Activated naive CD4-positive, alpha-beta T cell treated with anti-CD3 and anti-CD28 coated beads, Interleukin-2, amount 50 U/mL, for 24 hours (primary cell): ENCODE results near the gene EPS8L3.
A peak's percentile ranks its signal among the peaks of the same experiment; 100 is the strongest.
"Not testable (repeated sequence)": the region's sequence is repeated elsewhere in the genome, so short reads cannot be mapped to it uniquely, and the experiment has no call there.

Experiments used
- H3K27ac Mint-ChIP-seq: one replicate; pipeline ENCODE4 v1.8.0; 2021; ENCODE audit warnings: mild to moderate bottlenecking, mixed read lengths
- H3K27me3 Mint-ChIP-seq: one replicate; pipeline ENCODE4 v1.8.0; 2021; ENCODE audit warnings: mixed read lengths
- H3K36me3 Mint-ChIP-seq: one replicate; pipeline ENCODE4 v1.8.0; 2021; ENCODE audit warnings: mixed read lengths
- H3K4me1 Mint-ChIP-seq: one replicate; pipeline ENCODE4 v1.8.0; 2021; ENCODE audit warnings: mixed read lengths
- H3K4me3 Mint-ChIP-seq: one replicate; pipeline ENCODE4 v1.8.0; 2021; ENCODE audit warnings: mild to moderate bottlenecking, mixed read lengths
- H3K9me3 Mint-ChIP-seq: one replicate; pipeline ENCODE4 v1.8.0; 2021; ENCODE audit warnings: mixed read lengths

Gene EPS8L3

GRCh38 chr1:109762821-109763645 lies 690 bp downstream of the EPS8L3 start:
- no peak overlapping the region for H3K4me3 Mint-ChIP-seq
- no peak overlapping the region for H3K27ac Mint-ChIP-seq
- H3K9me3 Mint-ChIP-seq: no peaks in the 10 kb centered on the region
- no peaks in the 10 kb centered on the region for H3K27me3 Mint-ChIP-seq
- H3K36me3 Mint-ChIP-seq: no peaks in the 10 kb centered on the region
- H3K4me1 Mint-ChIP-seq: no peaks in the 10 kb centered on the region

- H3K27me3 Mint-ChIP-seq: no peaks in the 10 kb centered on the region
Measured at GRCh38 chr1:109762039-109762585, 1.6 kb downstream of the EPS8L3 start.

GRCh38 chr1:109761227-109762038 lies 2.3 kb downstream of the EPS8L3 start:
- H3K36me3 Mint-ChIP-seq: no peaks in the 10 kb centered on the region
- no peak overlapping the region for H3K27ac Mint-ChIP-seq
- no peaks in the 10 kb centered on the region for H3K9me3 Mint-ChIP-seq
- H3K27me3 Mint-ChIP-seq: no peaks in the 10 kb centered on the region
- H3K4me1 Mint-ChIP-seq: no peaks in the 10 kb centered on the region
- no peak overlapping the region for H3K4me3 Mint-ChIP-seq

More at GRCh38 chr1:109762039-109762585, 1.6 kb downstream of the EPS8L3 start:
- H3K4me3 Mint-ChIP-seq: no peak overlapping the region
- H3K9me3 Mint-ChIP-seq: no peaks in the 10 kb centered on the region
- no peaks in the 10 kb centered on the region for H3K36me3 Mint-ChIP-seq
- no peaks in the 10 kb centered on the region for H3K4me1 Mint-ChIP-seq
- no peak overlapping the region for H3K27ac Mint-ChIP-seq

DNA sequence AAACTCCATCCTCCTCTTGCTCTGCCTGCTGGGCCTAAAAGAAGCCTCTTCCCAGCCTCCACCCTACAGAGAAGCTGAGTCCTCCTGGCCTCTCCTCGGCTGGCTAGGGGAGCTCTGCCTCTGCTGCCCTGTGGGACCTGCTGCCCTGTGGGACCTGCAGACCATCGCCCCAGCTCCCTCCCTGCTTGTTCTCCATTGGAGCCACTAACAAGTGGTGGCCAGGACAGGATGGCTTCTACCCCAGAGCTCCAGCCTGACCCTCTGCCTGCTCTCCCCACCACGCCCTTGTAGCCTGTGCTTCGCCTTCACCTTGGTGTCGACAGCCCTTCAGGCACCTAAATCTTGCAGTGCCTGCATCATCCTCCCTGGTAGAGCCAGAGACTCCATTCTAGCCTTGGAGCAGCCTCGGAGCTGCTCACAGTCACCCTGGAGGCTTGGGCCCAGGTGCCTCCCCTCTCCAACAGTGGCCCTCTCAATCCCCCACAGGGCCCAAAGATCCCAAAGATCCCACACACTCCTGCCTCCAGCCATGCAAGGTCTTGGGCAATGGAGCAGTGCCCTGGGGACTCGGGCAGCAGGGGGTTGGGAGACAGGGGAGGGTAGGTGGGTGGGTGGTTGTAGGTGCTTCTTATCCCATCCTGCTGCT lies 3.0 kb downstream of the EPS8L3 start:
- Mint-ChIP-seq H3K4me3 (no peak overlapping the region), H3K27ac (no peak overlapping the region), H3K36me3 (no peaks in the 10 kb centered on the region), H3K9me3 (no peaks in the 10 kb centered on the region), H3K27me3 (no peaks in the 10 kb centered on the region), H3K4me1 (no peaks in the 10 kb centered on the region)

GRCh38 chr1:109759513-109760334 lies 4.0 kb downstream of the EPS8L3 start:
- Mint-ChIP-seq H3K4me3 (no peak overlapping the region), H3K9me3 (no peaks in the 10 kb centered on the region)

DNA sequence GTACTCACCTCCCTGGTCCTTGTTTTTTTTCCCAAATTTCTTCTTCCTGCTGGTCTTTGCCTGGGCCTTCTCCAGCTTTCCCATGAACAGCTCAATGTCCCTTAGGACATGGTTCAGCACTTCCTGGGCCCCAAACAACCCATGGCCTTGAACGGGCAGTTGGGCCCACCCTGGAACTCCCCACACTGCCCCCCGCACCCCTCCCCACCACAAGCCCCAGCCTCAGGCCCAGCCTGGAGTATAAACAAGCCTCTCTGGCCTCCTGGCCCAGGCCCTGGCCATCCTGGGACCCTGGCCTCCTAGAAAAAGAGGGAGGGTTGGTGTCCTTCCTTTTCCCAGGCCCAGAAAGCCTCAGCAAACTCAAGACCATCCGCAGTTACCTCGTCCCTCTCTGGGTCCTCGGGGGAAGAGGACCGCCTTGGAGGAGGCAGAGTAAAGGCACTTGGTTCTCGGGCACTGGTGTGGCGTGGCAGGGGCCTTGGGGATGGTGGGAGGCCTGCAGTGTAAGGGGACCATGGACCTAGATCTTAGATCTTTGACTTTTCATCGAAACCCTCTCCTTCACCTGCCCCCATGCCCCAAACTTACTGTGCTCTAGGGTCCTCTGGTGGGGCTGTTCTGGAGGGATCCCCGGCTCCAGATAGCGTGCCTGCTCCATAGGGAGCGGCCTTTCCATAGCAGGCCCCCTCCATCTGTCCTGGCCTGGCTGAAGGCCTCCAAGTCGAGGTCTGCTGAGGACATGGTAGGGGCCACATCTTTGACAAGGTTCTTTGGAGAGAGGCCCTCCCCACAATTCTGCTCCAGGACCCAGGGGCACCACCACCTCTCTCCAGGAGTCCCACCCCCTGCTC lies 5.6 kb downstream of the EPS8L3 start:
- Mint-ChIP-seq H3K27ac (peak overlapping the region; percentile 64), H3K4me1 (no peaks in the 10 kb centered on the region), H3K9me3 (no peaks in the 10 kb centered on the region), H3K36me3 (no peaks in the 10 kb centered on the region), H3K4me3 (no peak overlapping the region), H3K27me3 (no peaks in the 10 kb centered on the region)

More at GRCh38 chr1:109759513-109760334, 4.0 kb downstream of the EPS8L3 start:
- Mint-ChIP-seq H3K27ac (peak overlapping the region; percentile 42), H3K36me3 (no peaks in the 10 kb centered on the region), H3K27me3 (no peaks in the 10 kb centered on the region), H3K4me1 (no peaks in the 10 kb centered on the region)

DNA sequence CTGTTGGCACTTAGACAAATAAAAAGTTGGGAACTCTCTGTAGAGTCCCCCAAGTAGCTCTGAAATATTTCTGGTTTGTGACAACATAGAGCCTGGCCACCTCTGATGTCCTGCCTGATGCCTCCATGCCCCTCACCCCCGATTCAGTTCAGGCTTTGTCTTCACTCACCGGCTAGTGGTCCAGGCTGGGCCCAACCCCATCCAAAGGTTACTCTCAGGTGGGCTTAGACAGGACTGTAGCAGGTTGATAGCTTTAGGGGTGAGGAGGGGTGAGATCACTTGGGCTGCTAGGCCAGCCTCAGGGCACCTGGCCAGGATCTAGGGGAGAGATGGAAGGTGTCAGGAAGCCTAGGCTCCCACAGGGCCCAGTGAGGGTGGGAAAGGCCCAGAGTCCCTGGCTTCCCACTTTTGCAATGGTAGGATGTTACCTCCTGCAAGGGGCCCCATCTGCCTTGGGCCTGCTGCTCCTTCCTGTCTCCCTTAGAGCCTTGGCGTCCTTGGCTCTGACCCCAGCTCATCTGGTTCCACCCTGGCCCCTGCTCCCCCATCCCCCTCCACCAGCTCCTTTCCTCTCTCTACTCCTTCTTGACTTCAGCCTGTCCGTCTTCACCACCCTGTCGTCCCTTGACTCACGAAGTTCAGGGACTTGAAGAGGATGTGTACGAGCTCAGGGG lies 6.7 kb downstream of the EPS8L3 start:
- H3K4me3 Mint-ChIP-seq: no peak overlapping the region
- peaks cover 3% of the 10 kb centered on the region for H3K27me3 Mint-ChIP-seq
- no peaks in the 10 kb centered on the region for H3K36me3 Mint-ChIP-seq
- H3K27ac Mint-ChIP-seq: no peak overlapping the region
- H3K4me1 Mint-ChIP-seq: no peaks in the 10 kb centered on the region
- H3K9me3 Mint-ChIP-seq: no peaks in the 10 kb centered on the region

DNA sequence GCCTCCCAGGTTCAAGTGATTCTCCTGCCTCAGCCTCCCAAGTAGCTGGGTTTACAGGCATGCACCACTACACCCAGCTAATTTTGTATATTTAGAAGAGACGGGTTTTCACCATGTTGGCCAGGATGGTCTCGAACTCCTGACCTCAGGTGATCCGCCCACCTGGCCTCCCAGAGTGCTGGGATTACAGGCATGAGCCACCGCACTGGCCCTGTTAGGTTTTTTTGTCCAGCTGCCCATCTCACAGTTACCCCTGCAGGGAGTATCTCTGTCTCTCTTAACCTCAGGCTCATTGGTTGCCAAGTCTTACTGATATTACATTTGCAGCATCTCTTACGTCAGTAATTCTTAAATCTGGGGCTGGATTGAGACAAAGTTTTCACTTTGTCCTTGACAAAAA lies 7.4 kb downstream of the EPS8L3 start:
- H3K9me3 Mint-ChIP-seq, H3K36me3 Mint-ChIP-seq, H3K27ac Mint-ChIP-seq, H3K4me1 Mint-ChIP-seq, H3K27me3 Mint-ChIP-seq, H3K4me3 Mint-ChIP-seq: not testable (repeated sequence)

- Mint-ChIP-seq H3K36me3 (no peaks in the 10 kb centered on the region), H3K4me3 (no peak overlapping the region), H3K9me3 (no peaks in the 10 kb centered on the region), H3K27ac (no peak overlapping the region), H3K27me3 (peaks cover 3% of the 10 kb centered on the region), H3K4me1 (no peaks in the 10 kb centered on the region)
Measured at GRCh38 chr1:109754738-109755137, 9.0 kb downstream of the EPS8L3 start.

DNA sequence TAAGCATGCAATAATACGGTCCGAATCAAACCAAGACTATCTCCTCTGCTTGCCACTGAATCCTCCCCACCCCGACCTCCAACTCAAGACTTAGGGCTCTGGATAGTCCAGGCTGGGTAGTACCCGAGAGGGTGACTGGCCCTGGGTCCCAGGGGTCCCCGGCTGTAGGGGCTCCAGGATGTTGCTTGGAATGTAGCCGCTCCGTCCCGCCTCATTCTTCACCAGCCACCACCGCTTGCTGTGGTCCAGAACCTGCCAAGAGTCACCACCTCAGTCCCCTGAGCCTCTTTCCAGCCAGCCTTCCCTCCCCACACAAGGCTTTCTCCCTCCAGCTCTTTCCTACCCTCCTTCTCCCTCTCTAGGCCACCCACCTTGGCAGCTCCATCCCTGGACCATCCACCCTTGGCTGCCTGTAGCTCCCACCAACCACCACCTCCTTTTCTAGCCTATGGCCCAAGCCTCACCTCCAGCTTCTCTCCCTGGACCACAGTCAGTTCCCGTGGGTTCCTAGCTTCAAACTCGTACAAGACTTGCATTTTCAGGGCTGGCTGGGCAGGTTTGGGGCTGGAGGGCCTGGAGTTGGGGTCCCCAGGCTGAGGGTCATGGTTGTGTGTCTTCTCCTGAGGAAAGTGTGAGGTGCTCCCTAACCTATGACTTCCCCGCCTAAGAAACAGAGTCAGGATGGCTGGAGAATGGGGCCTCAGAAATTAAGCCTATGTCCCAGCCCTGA lies 12.0 kb downstream of the EPS8L3 start:
- peaks cover 7% of the 10 kb centered on the region for H3K27me3 Mint-ChIP-seq
- no peak overlapping the region for H3K4me3 Mint-ChIP-seq
- no peaks in the 10 kb centered on the region for H3K9me3 Mint-ChIP-seq
- H3K4me1 Mint-ChIP-seq: no peaks in the 10 kb centered on the region
- H3K27ac Mint-ChIP-seq: no peak overlapping the region
- no peaks in the 10 kb centered on the region for H3K36me3 Mint-ChIP-seq

- Mint-ChIP-seq H3K9me3 (no peaks in the 10 kb centered on the region), H3K27me3 (peaks cover 7% of the 10 kb centered on the region), H3K4me3 (no peak overlapping the region), H3K36me3 (no peaks in the 10 kb centered on the region), H3K27ac (no peak overlapping the region), H3K4me1 (no peaks in the 10 kb centered on the region)
Measured at GRCh38 chr1:109750920-109751319, 12.8 kb downstream of the EPS8L3 start.

GRCh38 chr1:109750241-109750882 lies 13.4 kb downstream of the EPS8L3 start:
- peaks cover 7% of the 10 kb centered on the region for H3K27me3 Mint-ChIP-seq
- no peaks in the 10 kb centered on the region for H3K9me3 Mint-ChIP-seq
- H3K4me1 Mint-ChIP-seq: no peaks in the 10 kb centered on the region
- H3K36me3 Mint-ChIP-seq: no peaks in the 10 kb centered on the region
- no peak overlapping the region for H3K4me3 Mint-ChIP-seq
- H3K27ac Mint-ChIP-seq: no peak overlapping the region

DNA sequence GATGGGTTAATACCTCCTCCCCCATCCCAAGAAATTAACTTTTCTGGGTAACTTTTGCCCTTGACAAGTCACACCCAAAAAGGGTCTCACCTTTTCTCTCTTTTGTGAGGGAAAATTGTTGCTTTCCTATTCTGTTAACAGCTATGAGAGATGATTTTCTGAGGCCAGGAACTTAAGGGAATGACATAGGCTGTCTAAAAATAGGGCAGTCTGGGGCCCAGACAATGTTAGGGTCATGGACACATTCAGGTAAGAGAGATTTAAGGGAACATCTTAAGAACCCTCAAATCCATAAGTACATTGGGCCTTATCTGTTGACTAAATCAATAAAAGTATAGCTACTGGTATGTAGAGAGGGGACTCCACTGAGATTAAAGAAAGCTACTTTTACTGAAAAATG lies 14.5 kb downstream of the EPS8L3 start:
- no peak overlapping the region for H3K27ac Mint-ChIP-seq
- no peaks in the 10 kb centered on the region for H3K36me3 Mint-ChIP-seq
- no peaks in the 10 kb centered on the region for H3K9me3 Mint-ChIP-seq
- no peak overlapping the region for H3K4me3 Mint-ChIP-seq
- H3K27me3 Mint-ChIP-seq: peaks cover 7% of the 10 kb centered on the region
- H3K4me1 Mint-ChIP-seq: no peaks in the 10 kb centered on the region
